GM19397 (cell line): ENCODE measurements around the gene NPR2.
A peak's percentile ranks its signal among the peaks of the same experiment; 100 is the strongest.

Experiments
- ATAC-seq: cut with Tn5 transposase; IDR thresholded peaks from one replicate; pipeline ENCODE4 v1.9.1; 2021; ENCODE audit warnings: mild to moderate bottlenecking, moderate library complexity; ENCODE audit not compliant: unreplicated experiment

NPR2 gene

DNA sequence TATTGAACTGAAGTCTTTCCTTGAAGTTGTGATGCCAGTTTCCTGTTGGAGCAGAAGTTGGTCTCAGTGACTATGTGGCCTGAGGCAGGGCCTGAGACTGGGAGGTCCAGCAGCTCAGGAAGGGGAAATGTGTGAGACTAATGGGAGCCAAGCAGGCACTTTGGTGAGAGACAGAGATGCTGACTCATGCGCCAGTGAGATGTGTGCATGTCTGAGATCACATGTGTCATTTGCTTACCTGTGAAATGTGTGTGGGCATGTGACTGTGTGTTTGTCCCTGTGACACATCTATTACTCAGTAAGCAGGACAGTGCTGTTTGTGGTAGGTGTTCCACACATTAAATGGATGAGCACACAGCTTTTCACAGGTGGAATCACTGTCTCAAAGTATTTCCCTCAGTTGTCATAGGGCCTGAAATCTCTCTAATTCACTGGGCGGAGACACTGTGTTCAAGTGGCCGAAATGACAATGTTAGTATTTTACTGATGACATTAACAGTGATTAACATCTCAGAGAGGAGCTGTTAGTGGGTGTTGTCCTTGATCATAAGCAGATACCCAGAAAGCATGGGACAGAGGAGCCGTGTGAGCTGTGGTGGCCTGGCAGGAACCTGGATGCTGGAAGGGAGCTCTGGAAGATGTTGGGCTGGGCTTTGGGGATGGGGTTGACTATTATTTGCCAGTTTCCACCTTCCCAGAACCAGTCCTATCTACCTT is 7.4 kb downstream of the NPR2 start:
- ATAC-seq: no peak

- ATAC-seq: no peak
Observed at GRCh38 chr9:35800530-35800929, 9.1 kb downstream of the NPR2 start.

- ATAC-seq: no peak
Observed at GRCh38 chr9:35801328-35802128, 10.1 kb downstream of the NPR2 start.

DNA sequence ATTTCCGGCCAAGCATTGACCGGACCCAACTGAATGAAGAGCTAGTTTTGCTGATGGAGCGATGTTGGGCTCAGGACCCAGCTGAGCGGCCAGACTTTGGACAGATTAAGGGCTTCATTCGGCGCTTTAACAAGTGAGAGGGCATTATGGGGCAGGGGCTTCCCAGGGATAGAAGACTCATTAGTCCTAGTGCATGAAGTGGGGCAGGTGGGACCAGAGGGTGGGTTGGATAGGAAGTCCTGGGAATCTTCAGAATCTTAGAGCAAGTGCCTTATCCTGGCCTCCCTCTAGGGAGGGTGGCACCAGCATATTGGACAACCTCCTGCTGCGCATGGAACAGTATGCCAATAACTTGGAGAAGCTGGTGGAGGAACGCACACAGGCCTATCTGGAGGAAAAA is 14.7 kb downstream of the NPR2 start:
- no peak for ATAC-seq

DNA sequence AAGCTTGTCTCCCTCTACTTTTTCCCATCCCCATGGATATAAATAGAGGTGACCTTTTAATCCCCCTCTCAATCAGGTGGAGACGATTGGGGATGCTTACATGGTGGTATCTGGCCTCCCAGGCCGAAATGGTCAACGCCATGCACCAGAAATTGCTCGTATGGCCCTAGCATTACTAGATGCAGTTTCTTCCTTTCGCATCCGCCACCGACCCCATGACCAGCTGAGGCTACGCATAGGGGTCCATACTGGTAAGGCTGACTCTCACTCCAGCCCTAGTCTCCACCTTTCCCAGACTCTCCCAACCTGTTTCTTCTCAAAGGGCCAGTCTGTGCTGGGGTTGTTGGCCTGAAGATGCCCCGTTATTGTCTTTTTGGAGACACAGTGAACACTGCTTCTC is 17.0 kb downstream of the NPR2 start:
- ATAC-seq: no peak

DNA sequence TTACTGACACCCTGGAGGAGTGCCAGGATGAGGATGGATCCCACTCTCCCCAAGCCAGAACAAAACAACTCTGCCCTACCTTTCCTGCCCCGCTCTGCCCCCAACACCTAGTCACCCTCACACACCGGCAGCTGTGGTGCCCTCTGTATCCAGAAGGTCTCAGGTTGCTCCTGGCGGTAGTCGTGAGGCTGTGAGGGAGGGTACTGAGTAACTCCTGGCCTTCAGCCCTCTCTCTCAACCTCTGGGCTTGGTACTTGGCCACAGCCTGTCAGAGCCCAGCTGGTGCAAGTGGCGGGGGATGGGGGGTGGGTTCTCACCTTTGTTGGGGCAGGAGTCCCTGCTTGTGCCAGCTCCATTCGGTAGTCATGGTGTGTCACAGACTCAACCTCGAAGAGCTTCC is 18.7 kb downstream of the NPR2 start:
- no peak for ATAC-seq

- no peak for ATAC-seq
Observed at GRCh38 chr9:35811381-35812024, 20.1 kb downstream of the NPR2 start.

- ATAC-seq: peak; percentile 57
Observed at GRCh38 chr9:35812025-35812602, 20.7 kb downstream of the NPR2 start, which contains the start of gene SPAG8. SPAG8 (minus strand) TSS chr9:35812262; CDS start chr9:35812147, 115 bp downstream.

GRCh38 chr9:35813434-35814105 is 22.2 kb downstream of the NPR2 start:
- ATAC-seq: no peak

DNA sequence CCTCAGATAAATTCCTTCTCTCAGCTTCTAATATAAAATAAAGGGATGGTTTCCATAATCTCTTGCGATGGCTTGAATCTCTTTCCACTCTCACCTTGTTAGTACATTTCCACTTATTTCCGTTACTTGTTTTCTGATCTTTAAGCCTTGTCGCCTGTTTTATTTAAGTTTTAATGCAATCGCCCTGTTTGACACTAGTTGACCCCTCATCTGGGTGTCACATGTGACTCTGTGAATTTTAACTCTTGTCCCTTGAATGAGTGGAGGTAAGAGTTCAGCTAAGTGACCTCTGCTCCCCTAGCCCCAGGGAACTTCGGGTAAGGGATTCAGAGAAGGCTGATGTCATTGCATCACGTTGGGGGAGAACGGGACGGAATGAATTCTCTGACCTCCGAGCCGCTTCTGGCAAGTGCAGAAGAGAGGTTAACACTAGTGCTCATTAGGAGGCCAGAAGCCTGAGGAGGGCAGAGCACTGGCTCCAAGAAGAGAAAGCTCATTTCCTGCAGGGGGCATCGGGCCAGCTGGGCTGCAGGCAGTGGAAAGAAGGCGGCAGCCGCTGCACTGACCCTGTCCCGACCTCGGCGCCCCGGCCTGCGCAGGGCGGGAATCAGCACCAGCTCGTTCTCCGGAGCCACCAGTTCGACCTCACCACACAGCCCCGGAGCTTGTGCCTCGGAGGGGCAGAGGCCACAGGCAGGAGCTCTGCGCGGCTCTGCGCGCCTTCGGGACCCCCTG is 22.9 kb downstream of the NPR2 start:
- ATAC-seq: peak; percentile 31

DNA sequence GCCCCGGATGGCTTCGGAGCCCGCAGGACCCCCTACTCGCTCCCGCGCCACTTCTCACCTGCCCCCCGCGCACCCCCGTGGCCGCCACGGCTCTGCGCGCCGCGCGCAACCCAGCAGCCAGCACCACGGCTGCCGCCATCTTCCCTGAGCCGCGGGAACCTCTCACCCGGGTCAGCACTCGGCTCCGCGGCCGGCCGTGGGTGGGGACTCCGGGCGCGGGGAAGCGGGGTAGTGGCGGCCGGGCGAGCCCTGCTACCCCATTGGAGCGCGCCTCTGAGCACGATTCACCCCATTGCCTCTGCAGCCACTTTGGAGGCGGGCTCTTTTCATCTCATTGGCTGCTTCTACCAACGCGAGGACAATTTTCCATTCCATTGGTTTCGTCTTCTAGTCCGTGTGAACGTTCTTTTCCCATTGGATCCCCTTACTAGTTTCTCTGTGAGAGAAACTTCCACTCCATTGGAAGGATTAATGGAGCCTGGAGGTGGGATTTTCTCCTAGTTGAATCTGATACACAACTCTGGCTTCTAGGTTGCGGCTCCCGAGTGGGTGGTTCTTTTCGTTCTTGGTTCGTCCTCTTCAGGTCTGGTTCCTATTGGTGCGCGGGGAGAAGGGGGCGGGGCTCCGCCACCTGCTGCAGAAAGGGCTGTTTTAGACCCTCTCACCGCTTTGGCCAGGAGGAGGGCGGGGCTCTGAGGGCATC is 23.6 kb downstream of the NPR2 start, which contains the start of gene HINT2:
HINT2 (minus strand) TSS at position 202 of the 703 bp plus-strand sequence; CDS start at position 139, 63 bp downstream.
- peak; percentile 72 for ATAC-seq

DNA sequence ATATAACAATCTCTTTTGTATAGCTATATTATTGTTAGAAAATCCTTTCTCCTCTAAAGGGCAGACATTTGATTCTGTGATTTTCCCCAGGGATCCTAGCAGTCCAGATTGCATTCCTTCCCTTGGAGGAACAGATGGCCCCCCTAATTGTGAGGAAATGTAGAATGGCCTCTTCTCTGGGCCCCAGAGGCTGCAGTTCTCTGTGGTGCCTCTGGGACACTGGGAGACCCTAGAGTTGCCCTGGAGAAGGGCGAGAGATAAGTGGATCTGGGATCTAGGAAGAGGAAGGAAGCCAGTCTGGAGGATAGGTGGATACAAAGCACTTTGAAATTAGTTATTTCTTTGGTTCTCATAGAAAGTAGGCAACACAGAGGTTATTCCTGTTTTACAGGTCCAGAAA is 25.3 kb downstream of the NPR2 start:
- no peak for ATAC-seq

DNA sequence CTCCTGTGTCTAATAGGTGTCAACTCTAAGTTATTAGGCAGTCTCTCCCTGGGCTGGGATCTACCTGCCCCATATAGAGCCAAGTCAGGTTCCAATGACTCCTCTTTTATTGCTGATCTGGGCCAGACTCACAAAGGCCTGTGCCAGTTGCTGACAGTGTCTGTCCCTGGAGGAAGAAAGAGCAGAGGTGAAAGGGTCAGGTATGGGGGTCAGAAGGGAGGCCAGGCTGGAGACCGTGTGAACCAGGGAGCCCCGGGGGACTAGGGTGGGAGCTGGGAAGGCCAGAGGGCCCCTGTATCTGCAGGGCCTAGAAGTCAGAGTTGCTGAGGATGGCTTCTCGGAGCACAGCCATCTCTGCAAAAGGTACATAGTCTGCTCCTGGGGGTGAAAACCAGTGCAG is 26.9 kb downstream of the NPR2 start:
- no peak for ATAC-seq

DNA sequence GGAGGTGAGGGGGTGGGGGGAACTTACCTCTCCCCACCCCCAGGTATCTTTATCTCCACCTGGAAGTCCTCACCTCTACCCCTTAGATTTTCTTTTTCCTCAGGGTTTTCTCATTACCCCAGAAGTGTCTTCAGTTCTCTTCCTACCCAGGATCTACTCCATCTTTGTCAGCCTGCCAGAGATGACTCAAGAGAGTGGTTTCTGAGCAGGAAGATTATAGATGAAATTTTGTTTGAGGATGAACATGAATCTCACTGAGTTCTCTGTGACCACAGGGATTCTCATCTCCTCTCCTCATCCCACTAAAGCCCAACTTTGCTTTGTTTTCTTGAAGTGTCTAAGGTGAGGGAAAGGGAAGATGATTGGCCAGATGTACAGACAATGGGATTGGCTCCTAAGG is 28.7 kb downstream of the NPR2 start:
- no peak for ATAC-seq

- ATAC-seq: no peak
Observed at GRCh38 chr9:35822926-35823325, 31.5 kb downstream of the NPR2 start.

- ATAC-seq: no peak
Observed at GRCh38 chr9:35826071-35826701, 34.8 kb downstream of the NPR2 start.

DNA sequence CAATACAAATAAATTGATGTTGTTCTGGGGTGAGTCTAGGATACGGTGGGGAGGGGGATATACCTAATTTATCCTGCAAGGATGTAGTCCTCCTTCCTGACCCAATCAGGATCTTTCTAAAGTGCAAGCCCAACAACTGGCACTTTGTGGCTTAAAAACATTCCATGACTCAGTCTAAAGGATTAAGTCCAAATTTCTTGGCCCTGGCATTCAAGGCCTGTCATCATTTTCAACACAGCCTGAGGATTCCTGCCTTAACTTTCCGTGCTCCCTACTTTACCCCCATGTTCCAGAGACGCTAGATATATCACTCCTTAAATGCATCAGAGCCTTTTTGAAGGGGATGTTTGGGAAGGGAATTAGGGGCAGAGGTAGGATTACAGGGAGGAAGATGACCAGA is 36.1 kb downstream of the NPR2 start:
- ATAC-seq: no peak

DNA sequence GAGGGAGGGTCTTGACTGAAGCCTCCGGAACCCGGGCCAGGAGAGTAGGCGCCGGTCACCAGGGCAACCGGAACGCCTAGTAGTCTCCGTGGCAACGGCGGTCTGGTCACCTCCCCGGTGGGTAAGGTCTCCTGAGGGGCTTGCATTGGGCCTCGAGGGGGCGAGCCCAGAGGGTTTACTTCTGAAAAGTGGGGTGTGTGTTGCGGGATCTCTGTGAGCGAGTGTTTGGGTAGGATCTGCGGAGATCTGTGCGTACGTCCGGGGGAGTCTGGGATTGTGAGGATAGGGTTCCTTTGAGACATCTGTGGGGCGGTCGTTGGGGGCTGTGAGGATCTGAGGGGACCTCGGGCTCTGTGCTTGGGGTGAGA is 37.3 kb downstream of the NPR2 start, which contains the start of gene FAM221B:
FAM221B (minus strand) TSS at position 17 of the 368 bp plus-strand sequence. CDS start 2,571 bp downstream, outside the sequence.
- ATAC-seq: peak; percentile 6
